HepG2 (cell line): ENCODE results near the gene ZNF512B. TPM values are rescaled to one million over a fixed set of nuclear protein-coding genes. Genes with fewer than 3 reads are reported as not detected.

Source experiments
- ATAC-seq: fragments of 200-7000 bp; cut with Tn5 transposase; 3 replicates; pipeline ENCODE4 v1.9.1; 2020; ENCODE audit warnings: mild to moderate bottlenecking, moderate library complexity
- BruUV-seq: library from RNA; stranded (reverse); fragments of 400-500 nt; replicated peaks from 2 replicates; lab custom pipeline; 2021; lab: Mats Ljungman, UMichigan
- CTCF ChIA-PET: fragments of 300-600 bp; formaldehyde crosslinking; extraction: SDS; loops from one replicate; lab custom pipeline; 2021; ENCODE audit warnings: low total read pairs, inconsistent platforms, low intra/inter-chr PET ratio; lab: Yijun Ruan, JAX
- POLR2A ChIA-PET: fragments of 350-600 bp; sonication (Branson Sonifier 250); formaldehyde crosslinking; loops from one replicate; lab custom pipeline; 2020; ENCODE audit warnings: antibody characterized with exemption, inconsistent platforms; lab: Yijun Ruan, JAX
- DNase-seq: peaks from one replicate; pipeline ENCODE4 v3.0.0-alpha.2; 2015; ENCODE audit warnings: low spot score
- FAIRE-seq: peaks from 3 replicates; lab custom pipeline; 2011; peaks lifted over from hg19 to GRCh38; lab: Jason Lieb, UNC
- H2AFZ ChIP-seq: one replicate; pipeline ENCODE4 v1.6.1; 2011; ENCODE audit warnings: low read length, inconsistent platforms
- H3K27ac ChIP-seq: fragments of 300-600 bp; 3 replicates; pipeline ENCODE4 v1.8.0; 2011; ENCODE audit warnings: mixed run types, mild to moderate bottlenecking, mixed read lengths, low read length, inconsistent platforms; ENCODE audit not compliant: insufficient read depth; ENCODE audit errors: extremely low read length
- H3K27me3 ChIP-seq, 2 experiments: fragments of 200-600 bp in 1 of 2; 2 replicates in 1 of 2; 3 replicates in 1 of 2; pipeline versions ENCODE4 v1.6.0 to v1.8.0; 2011; ENCODE audit warnings: low read length in 2 of 2, mild to moderate bottlenecking in 2 of 2, moderate library complexity in 2 of 2, inconsistent platforms in 1 of 2; ENCODE audit not compliant: insufficient read depth in 2 of 2, control insufficient read depth in 1 of 2
- H3K36me3 ChIP-seq, 2 experiments: fragments of 200-600 bp in 1 of 2; replicated peaks in 1 of 2; 2 replicates in 1 of 2; 3 replicates in 1 of 2; pipeline versions ENCODE4 v1.5.1 to v1.8.0; 2011; ENCODE audit warnings: low read length in 2 of 2, inconsistent platforms in 1 of 2; ENCODE audit not compliant: insufficient read depth in 2 of 2, control insufficient read depth in 1 of 2
- H3K4me1 ChIP-seq: 2 replicates; pipeline ENCODE4 v1.5.1; 2012; ENCODE audit warnings: low read length, inconsistent platforms; ENCODE audit not compliant: insufficient read depth
- H3K4me2 ChIP-seq: 2 replicates; pipeline ENCODE4 v1.6.0; 2011; ENCODE audit warnings: low read depth, low read length, inconsistent platforms
- H3K4me3 ChIP-seq, 3 experiments: fragments of 200-600 bp in 1 of 3; sonication (generic), shearing (Covaris generic) in 1 of 3; replicated peaks in 1 of 3; 2 replicates each; pipeline ENCODE4 v1.5.1; 2011 to 2016; ENCODE audit warnings: low read length in 3 of 3, inconsistent platforms in 2 of 3, low read depth in 2 of 3, mild to moderate bottlenecking in 2 of 3, control low read depth in 1 of 3, mixed read lengths in 1 of 3; ENCODE audit not compliant: insufficient read depth in 1 of 3
- H3K79me2 ChIP-seq: one replicate; pipeline ENCODE4 v1.6.1; 2011; ENCODE audit warnings: low read length, inconsistent platforms; ENCODE audit not compliant: insufficient read depth
- H3K9ac ChIP-seq: 2 replicates; pipeline ENCODE4 v1.6.0; 2011; ENCODE audit warnings: mild to moderate bottlenecking, low read depth, low read length, inconsistent platforms; ENCODE audit not compliant: insufficient read depth
- H3K9me3 ChIP-seq: 2 replicates; pipeline ENCODE4 v1.5.1; 2012; ENCODE audit warnings: mild to moderate bottlenecking, low read length
- H4K20me1 ChIP-seq: 2 replicates; pipeline ENCODE4 v1.6.0; 2011; ENCODE audit warnings: inconsistent platforms, mild to moderate bottlenecking, low read length, moderate library complexity; ENCODE audit not compliant: insufficient read depth
- AHR ChIP-seq: IDR thresholded peaks from 2 replicates; pipeline ENCODE4 v1.6.1; 2018; ENCODE audit warnings: missing genetic modification reagents, missing compliant biosample characterization
- HBP1 ChIP-seq: IDR thresholded peaks from 2 replicates; pipeline ENCODE4 v1.6.1; 2016; ENCODE audit warnings: low read depth, control low read depth
- POLR2G ChIP-seq: fragments of 200-400 bp; formaldehyde crosslinking; IDR thresholded peaks from 2 replicates; pipeline ENCODE4 v1.6.1; 2018; ENCODE audit warnings: mild to moderate bottlenecking, low read depth, low read length, moderate library complexity
- PTBP1 ChIP-seq: fragments of 200-400 bp; formaldehyde crosslinking; IDR thresholded peaks from 2 replicates; pipeline ENCODE4 v1.6.1; 2018; ENCODE audit warnings: low read length, low read depth; ENCODE audit not compliant: poor library complexity, severe bottlenecking
- RBM22 ChIP-seq: fragments of 200-400 bp; formaldehyde crosslinking; optimal IDR thresholded peaks from 2 replicates; pipeline ENCODE3; 2017; ENCODE audit warnings: mild to moderate bottlenecking, low read length, moderate library complexity
- ZFP91 ChIP-seq: sonication (generic); formaldehyde crosslinking; IDR thresholded peaks from 2 replicates; pipeline ENCODE4 v1.9.0; 2022; ENCODE audit warnings: missing genetic modification reagents, mild to moderate bottlenecking, borderline replicate concordance
- ZNF343 ChIP-seq: sonication (generic); formaldehyde crosslinking; IDR thresholded peaks from 2 replicates; pipeline ENCODE4 v1.4.0; 2020; ENCODE audit warnings: mild to moderate bottlenecking, missing genetic modification reagents
- ZNF383 ChIP-seq: sonication (generic); formaldehyde crosslinking; IDR thresholded peaks from 2 replicates; pipeline ENCODE4 v1.4.0; 2020; ENCODE audit warnings: missing genetic modification reagents, mild to moderate bottlenecking, borderline replicate concordance
- ZNF768 ChIP-seq: sonication (generic); formaldehyde crosslinking; IDR thresholded peaks from 2 replicates; pipeline ENCODE4 v1.4.0; 2020; ENCODE audit warnings: missing genetic modification reagents
- WGBS: methylation state at CpG from one replicate; pipeline ENCODE4 v1.1.6; 2017; ENCODE audit warnings: low lambda C conversion rate; 5-methylcytosine and 5-hydroxymethylcytosine counted together
- in situ Hi-C: cut with HindIII; loops from 2 replicates; pipeline ENCODE4 v1.10.0; 2017; ENCODE audit warnings: low pct_unique_long_range_greater_than_20kb; ENCODE audit not compliant: extremely low pct_ligation_motif_present
- intact Hi-C: fragments of 100-400 bp; cut with micrococcal nuclease; formaldehyde crosslinking; loops from one replicate; pipeline ENCODE4 v1.10.0; 2022; ENCODE audit not compliant: unreplicated experiment
- polyA plus RNA-seq, 8 experiments: library from polyadenylated mRNA; depleted of rRNA in 3 of 8; stranded (reverse) in 7 of 8; unstranded in 1 of 8; fragments of >200 nt; fragmentation: Illumina TruSeq in 4 of 8; extraction: Trizol in 4 of 8; gene quantifications; 2 replicates each; pipeline versions ENCODE4 v1.2.1 to v1.2.3, GENCODE V29; 2011 to 2016; ENCODE audit warnings: low read depth in 4 of 8, missing spikeins in 1 of 8, mixed read lengths in 1 of 8; ENCODE audit not compliant: insufficient read depth in 1 of 8
- total RNA-seq, 5 experiments: library from RNA; depleted of rRNA; stranded (reverse); fragments of >200 nt; fragmentation: Illumina TruSeq; extraction: Trizol; gene quantifications; 2 replicates each; pipeline ENCODE4 v1.2.3, GENCODE V29; 2016; ENCODE audit warnings: low read depth in 1 of 5
- TF ChIP-seq, protein P1 (sequence below): sonication (generic); formaldehyde crosslinking; IDR thresholded peaks from 2 replicates; pipeline ENCODE4 v1.4.0; 2020; ENCODE audit warnings: missing genetic modification reagents, mild to moderate bottlenecking, borderline replicate concordance
- TF ChIP-seq, protein P2 (sequence below): sonication (generic); formaldehyde crosslinking; IDR thresholded peaks from 2 replicates; pipeline ENCODE4 v1.9.0; 2021; ENCODE audit warnings: missing genetic modification reagents, mild to moderate bottlenecking, borderline replicate concordance

ZNF512B gene
- total and polyA plus RNA-seq, 2 of the 13 experiments (the other 11 are each of a cell fraction or from before 2014, with no cell fraction given), result 11.5 to 30.6 TPM

DNA sequence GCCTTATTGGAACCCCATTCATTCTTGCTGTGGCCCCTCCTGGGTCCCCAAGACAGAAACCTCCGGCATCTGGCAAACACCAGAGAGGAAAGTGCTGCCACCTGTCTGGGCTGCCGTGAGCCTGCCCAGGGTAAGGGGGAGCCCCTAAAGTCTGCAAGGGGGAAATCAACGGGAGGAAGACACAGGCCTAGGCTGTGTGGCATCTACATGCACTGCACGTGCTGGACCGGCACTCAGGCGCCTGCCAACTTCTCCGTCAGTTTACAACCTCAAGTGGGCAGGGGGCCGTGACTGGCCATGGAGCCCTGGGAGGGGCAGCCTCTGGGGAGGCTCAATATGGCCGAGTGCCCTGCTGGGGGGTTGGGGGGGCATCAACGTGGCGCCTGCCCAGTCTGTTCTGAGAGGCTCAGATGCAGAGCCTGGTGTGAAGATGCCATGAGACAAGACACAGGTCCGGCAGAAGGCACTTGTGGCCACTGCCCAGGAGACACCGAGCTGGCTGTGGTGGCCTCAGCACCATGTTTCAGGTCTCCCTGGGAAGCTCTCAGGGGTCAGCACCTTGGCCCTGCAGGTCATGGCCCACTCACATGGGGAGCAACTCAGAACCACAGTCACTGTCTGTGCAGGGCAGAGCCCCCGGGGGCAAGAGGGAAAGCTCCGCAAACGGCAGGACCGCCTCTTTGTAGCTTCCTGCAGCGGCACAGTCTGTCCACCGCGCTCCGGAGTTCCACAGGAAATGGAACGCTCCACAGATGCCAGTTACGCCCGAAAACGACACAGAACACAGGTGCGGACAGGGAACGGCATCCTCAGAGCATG is 21.9 kb downstream of the ZNF512B start:
- intact Hi-C loops (no loop called here), in situ Hi-C loops (no loop called here)
- peaks cover 65% of the 10 kb centered on the region for H3K79me2 ChIP-seq
- H2AFZ ChIP-seq, result no peak overlapping the region
- H4K20me1 ChIP-seq, result peaks cover 84% of the 10 kb centered on the region
- no peak overlapping the region for H3K4me2 ChIP-seq
- ATAC-seq, result no peak
- FAIRE-seq, result no peak
- 93% methylated on average over 27 of the region's 27 CpGs for WGBS
- POLR2A ChIA-PET, result no interaction called here
- 0 out of 2 replicates have a peak, but pooled peaks have one; percentile 9 for TF ChIP-seq ZNF343 (CRISPR knock-in tag)
- TF ChIP-seq RBM22, result peak; percentile 5
- TF ChIP-seq ZNF383 (CRISPR knock-in tag), result 0 out of 2 replicates have a peak, but pooled peaks have one; percentile 3
- TF ChIP-seq HBP1 (CRISPR knock-in tag), result no peak
- TF ChIP-seq POLR2G, result 0 out of 2 replicates have a peak, but pooled peaks have one; percentile 6
- TF ChIP-seq, protein P1, sequence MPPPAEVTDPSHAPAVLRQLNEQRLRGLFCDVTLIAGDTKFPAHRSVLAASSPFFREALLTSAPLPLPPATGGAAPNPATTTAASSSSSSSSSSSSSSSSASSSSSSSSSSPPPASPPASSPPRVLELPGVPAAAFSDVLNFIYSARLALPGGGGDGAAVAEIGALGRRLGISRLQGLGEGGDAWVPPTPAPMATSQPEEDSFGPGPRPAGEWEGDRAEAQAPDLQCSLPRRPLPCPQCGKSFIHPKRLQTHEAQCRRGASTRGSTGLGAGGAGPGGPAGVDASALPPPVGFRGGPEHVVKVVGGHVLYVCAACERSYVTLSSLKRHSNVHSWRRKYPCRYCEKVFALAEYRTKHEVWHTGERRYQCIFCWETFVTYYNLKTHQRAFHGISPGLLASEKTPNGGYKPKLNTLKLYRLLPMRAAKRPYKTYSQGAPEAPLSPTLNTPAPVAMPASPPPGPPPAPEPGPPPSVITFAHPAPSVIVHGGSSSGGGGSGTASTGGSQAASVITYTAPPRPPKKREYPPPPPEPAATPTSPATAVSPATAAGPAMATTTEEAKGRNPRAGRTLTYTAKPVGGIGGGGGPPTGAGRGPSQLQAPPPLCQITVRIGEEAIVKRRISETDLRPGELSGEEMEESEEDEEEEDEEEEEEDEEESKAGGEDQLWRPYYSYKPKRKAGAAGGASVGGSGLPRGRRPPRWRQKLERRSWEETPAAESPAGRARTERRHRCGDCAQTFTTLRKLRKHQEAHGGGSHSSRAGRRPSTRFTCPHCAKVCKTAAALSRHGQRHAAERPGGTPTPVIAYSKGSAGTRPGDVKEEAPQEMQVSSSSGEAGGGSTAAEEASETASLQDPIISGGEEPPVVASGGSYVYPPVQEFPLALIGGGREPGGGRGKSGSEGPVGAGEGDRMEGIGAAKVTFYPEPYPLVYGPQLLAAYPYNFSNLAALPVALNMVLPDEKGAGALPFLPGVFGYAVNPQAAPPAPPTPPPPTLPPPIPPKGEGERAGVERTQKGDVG (CRISPR knock-in tag), result 0 out of 2 replicates have a peak, but pooled peaks have one; percentile 17
- TF ChIP-seq ZFP91 (CRISPR knock-in tag), result peak; percentile 32; the same call in 1 of the 2 replicates
- TF ChIP-seq AHR, result 0 out of 2 replicates have a peak, but pooled peaks have one; percentile 6
- TF ChIP-seq, protein P2, sequence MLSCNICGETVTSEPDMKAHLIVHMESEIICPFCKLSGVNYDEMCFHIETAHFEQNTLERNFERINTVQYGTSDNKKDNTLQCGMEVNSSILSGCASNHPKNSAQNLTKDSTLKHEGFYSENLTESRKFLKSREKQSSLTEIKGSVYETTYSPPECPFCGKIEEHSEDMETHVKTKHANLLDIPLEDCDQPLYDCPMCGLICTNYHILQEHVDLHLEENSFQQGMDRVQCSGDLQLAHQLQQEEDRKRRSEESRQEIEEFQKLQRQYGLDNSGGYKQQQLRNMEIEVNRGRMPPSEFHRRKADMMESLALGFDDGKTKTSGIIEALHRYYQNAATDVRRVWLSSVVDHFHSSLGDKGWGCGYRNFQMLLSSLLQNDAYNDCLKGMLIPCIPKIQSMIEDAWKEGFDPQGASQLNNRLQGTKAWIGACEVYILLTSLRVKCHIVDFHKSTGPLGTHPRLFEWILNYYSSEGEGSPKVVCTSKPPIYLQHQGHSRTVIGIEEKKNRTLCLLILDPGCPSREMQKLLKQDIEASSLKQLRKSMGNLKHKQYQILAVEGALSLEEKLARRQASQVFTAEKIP (CRISPR knock-in tag), result no peak
- peak; percentile 39; the same call in 1 of the 2 replicates for TF ChIP-seq ZNF768 (CRISPR knock-in tag)
- peak; percentile 71 for TF ChIP-seq PTBP1
- peaks cover 45% of the 10 kb centered on the region for H3K4me1 ChIP-seq
- CTCF ChIA-PET, result no interaction called here
- H3K9ac ChIP-seq, result no peak overlapping the region
- no peak overlapping the region for H3K4me3 ChIP-seq
- BruUV-seq, result no TSS peak
- no peaks in the 10 kb centered on the region for H3K9me3 ChIP-seq
- peaks cover 38 to 52% of the 10 kb centered on the region in 2 experiments for H3K36me3 ChIP-seq
- no peak for DNase-seq
- H3K27ac ChIP-seq, result peak overlapping the region; percentile 82
- H3K27me3 ChIP-seq, result no peaks in the 10 kb centered on the region
